Measurements from ENCODE around the gene GABBR2.

The GABBR2 gene

DNA sequence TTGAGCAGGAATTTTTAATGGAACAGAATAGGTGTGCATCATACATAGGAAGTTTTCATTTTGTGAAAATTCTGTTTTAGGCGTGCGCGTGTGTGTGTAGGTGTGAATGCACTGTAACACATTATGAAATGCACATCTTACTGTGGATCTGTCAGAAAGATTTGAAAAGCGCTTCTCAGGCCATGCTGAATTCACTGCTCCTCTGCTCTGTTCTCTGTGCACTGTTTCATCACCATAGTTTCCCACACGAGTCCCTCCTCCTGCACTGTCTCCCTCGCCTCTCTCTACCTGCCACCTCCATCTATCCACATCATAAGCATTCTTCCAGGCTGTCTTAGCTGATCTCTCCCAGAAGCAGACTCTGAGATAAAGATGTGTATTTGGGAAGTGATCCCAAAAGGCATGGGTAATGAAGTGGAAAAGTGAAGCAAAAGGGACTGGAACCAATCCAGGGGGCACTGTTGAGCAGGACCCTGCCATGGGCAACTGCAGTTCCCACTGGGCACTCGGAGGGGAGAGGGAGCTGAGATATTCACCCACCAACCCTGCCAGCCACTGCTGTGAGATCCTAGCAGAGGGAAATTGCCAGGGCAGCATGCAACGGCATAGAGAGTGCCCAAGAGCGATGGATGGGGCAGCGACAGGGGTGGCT lies 65.9 kb downstream of the GABBR2 start:
- H3K4me3 Mint-ChIP-seq, result no peak overlapping the region
- no peaks in the 10 kb centered on the region for H3K36me3 Mint-ChIP-seq (ENCODE audit: low read depth)
- no peak for DNase-seq
- H3K27me3 Mint-ChIP-seq, result peaks cover 33% of the 10 kb centered on the region
- H3K9me3 Mint-ChIP-seq, result no peaks in the 10 kb centered on the region
- no peaks in the 10 kb centered on the region for H3K4me1 Mint-ChIP-seq (ENCODE audit: low read depth)
- H3K27ac Mint-ChIP-seq, result no peak overlapping the region

DNA sequence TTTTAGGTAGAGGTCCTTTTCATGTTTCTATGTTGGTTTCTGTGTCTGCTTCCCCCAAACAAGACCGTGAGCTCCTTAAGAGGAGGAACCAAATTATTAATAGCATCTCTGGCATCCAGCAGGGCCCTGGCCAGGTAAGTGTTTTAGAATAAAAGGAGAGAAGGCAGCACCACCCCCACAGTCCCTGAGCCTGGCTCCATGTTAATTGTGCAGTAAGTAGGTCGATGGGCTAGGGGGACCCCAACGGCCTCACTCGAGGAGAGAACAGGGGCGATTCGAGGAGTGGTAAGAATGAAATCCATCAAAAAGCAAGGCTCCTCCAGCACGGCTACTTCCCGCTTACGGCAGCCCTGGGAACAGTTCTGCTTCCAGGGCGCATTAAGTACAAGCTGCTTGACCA lies 67.0 kb downstream of the GABBR2 start:
- no peaks in the 10 kb centered on the region for H3K9me3 Mint-ChIP-seq
- no peak for DNase-seq
- H3K4me1 Mint-ChIP-seq (ENCODE audit: low read depth), result no peaks in the 10 kb centered on the region
- no peaks in the 10 kb centered on the region for H3K36me3 Mint-ChIP-seq (ENCODE audit: low read depth)
- H3K4me3 Mint-ChIP-seq, result no peak overlapping the region
- no peak overlapping the region for H3K27ac Mint-ChIP-seq
- H3K27me3 Mint-ChIP-seq, result peaks cover 33% of the 10 kb centered on the region

DNA sequence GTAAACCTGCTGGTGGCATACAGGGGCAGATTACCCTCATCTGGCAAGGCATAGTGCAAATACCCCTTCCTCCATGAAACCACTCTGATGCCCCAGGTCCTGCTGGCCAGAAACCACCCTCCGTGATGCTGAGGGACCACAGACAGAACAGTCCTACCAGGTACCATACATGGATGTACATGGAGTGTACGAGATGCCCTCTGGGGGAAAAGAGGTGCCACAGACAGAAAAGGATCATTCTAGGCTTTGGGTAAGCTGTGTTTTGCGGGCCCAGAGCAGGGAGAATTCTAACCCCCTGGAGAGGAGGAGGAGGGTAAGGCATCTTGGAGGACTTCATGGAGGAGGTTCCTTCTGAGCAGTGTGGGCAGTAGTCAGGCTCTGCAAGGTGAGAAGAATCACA lies 68.3 kb downstream of the GABBR2 start:
- Mint-ChIP-seq H3K4me1 (ENCODE audit: low read depth) (no peaks in the 10 kb centered on the region), H3K4me3 (no peak overlapping the region), H3K27me3 (peaks cover 33% of the 10 kb centered on the region), H3K36me3 (ENCODE audit: low read depth) (no peaks in the 10 kb centered on the region), H3K9me3 (peaks cover 3% of the 10 kb centered on the region), H3K27ac (no peak overlapping the region)
- DNase-seq, result no peak

DNA sequence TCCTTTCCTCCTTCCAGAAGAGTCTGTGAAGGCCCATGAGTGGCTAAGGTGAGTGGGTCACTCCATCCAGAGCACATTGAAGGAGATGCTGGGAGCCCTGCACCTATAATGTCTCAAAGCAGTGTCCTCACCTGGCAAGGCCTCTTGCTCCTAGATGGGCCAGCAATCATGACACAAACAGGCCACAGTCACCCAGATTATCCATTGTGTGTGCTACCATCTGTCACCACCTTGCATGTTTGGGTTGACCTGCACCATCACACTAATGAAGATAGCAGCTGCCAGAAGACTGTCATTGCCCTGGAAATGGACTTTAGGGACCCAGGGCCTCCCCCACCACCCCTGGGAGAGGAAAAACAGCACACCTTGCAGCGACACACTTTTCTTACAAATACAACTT lies 69.6 kb downstream of the GABBR2 start:
- Mint-ChIP-seq H3K9me3 (peaks cover 3% of the 10 kb centered on the region), H3K36me3 (ENCODE audit: low read depth) (no peaks in the 10 kb centered on the region), H3K27ac (no peak overlapping the region), H3K4me3 (no peak overlapping the region), H3K4me1 (ENCODE audit: low read depth) (no peaks in the 10 kb centered on the region), H3K27me3 (peaks cover 30% of the 10 kb centered on the region)
- no peak for DNase-seq

DNA sequence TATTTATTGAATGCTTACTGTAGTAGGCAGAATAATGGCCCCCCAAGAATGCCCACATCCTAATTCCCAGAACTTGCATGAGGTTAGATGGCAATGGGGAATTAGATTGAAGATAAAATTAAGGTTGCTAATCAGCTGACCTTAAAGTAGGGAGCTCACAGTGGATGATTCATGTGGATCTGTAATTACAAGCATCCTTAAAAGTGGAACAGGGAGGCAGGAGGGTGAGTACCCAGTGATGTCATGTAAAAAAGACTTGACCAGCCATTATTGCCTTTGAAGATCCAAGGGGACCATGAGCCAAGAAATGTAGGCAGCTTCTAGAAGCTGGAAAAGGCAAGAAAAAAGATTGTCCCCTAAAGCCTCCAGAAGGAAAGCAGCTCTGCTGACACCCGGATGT lies 71.4 kb downstream of the GABBR2 start:
- no peak for DNase-seq
- H3K4me1 Mint-ChIP-seq (ENCODE audit: low read depth), result no peaks in the 10 kb centered on the region
- peaks cover 14% of the 10 kb centered on the region for H3K27me3 Mint-ChIP-seq
- H3K36me3 Mint-ChIP-seq (ENCODE audit: low read depth), result no peaks in the 10 kb centered on the region
- peaks cover 3% of the 10 kb centered on the region for H3K9me3 Mint-ChIP-seq
- H3K4me3 Mint-ChIP-seq, result no peak overlapping the region
- no peak overlapping the region for H3K27ac Mint-ChIP-seq

DNA sequence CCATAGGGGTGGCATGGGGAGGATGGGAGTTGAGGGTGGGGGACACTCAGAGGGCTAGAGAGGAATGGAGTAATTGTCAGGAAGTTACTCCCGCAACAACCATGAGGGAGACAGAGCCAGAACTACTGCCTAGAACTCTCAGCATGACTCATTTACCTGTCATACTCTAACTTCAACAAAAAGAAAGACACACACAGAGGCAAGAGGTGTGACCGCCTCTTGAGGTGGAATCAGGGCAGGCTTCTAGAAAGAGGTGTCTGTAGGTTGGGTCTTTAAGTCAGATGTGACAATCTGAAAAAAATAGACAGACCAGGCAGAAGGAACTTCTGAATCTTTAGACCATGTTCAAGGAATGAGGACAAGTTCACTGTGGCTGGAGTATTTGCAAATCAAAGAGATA lies 73.4 kb downstream of the GABBR2 start:
- Mint-ChIP-seq H3K4me1 (ENCODE audit: low read depth) (no peaks in the 10 kb centered on the region), H3K27me3 (peaks cover 2% of the 10 kb centered on the region), H3K36me3 (ENCODE audit: low read depth) (no peaks in the 10 kb centered on the region), H3K9me3 (peaks cover 3% of the 10 kb centered on the region), H3K4me3 (no peak overlapping the region), H3K27ac (no peak overlapping the region)
- DNase-seq, result no peak

DNA sequence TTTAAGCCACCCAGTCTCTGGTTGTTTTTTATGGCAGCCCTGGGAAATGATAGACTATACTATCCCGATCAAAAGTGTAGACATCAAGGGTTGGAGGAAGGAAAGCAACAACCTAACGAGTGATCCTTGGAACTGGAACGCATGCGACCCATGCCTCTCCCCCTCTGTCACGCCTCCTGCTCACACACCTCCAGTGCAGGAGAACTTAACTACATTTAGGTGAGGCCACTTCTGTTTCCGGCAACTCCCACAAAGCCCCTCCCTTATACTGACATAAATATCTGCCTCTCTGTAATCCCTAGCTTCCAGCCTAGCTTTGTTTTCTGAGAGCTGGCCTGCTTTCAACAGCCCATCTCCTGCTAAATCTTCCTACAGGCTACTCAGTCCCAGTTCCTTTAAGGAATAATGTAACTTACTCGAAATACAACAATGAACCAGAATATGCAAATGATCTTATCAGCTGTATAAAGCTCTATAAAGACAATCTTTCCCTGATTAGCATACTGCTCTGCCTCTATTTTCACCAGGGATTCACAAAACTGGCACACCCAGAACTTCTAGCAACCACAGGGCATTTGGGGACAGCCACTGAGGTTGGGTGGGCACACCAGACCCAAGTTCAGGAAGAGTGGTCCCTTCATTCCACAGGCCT lies 73.9 kb downstream of the GABBR2 start:
- H3K27ac Mint-ChIP-seq, result no peak overlapping the region
- H3K4me3 Mint-ChIP-seq, result no peak overlapping the region
- H3K4me1 Mint-ChIP-seq (ENCODE audit: low read depth), result no peaks in the 10 kb centered on the region
- H3K27me3 Mint-ChIP-seq, result peaks cover 2% of the 10 kb centered on the region
- H3K36me3 Mint-ChIP-seq (ENCODE audit: low read depth), result no peaks in the 10 kb centered on the region
- H3K9me3 Mint-ChIP-seq, result peaks cover 3% of the 10 kb centered on the region
- no peak for DNase-seq

DNA sequence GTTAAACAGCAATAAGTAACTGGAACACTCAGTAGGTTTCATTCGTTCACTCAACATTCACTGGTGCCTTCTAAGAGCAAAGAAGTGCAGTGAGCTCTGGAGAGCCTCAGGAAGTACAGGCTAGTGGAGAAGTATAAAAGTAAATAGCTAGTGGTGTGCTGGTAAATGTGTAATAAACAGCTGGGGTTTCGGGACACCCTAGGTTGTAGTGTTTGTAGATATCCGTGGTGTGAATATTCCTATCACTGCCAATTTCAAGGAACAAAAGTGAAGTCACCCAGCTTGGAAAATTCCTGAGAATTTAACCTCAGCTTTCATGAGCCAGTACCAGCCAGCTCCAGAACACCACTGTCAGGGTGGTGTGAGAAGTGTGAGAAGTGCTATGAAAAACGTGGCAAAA lies 75.9 kb downstream of the GABBR2 start:
- DNase-seq, result no peak
- Mint-ChIP-seq H3K9me3 (peaks cover 3% of the 10 kb centered on the region), H3K36me3 (ENCODE audit: low read depth) (no peaks in the 10 kb centered on the region), H3K27me3 (peaks cover 9% of the 10 kb centered on the region), H3K4me1 (ENCODE audit: low read depth) (no peaks in the 10 kb centered on the region), H3K27ac (no peak overlapping the region), H3K4me3 (no peak overlapping the region)

DNA sequence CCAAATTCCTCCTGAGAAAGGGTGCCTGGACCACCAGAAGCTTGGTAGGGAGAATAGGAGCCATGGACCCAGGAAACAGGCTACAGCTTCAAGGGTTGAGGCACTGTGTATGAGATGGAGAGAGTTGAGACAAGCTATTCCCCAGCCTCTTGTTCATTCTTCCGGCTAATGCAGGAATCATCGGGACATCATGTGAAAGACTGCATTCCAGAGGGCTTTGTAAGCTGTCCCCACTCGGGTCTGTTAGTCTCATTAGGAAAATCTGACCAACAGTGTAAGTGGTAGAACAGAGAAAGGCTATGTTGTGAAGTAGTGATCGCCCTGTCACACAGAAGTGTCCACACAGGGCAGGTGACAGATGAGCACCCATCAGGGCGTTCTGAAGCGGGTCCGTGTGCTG lies 81.4 kb downstream of the GABBR2 start:
- no peak overlapping the region for H3K4me3 Mint-ChIP-seq
- no peaks in the 10 kb centered on the region for H3K36me3 Mint-ChIP-seq (ENCODE audit: low read depth)
- no peak for DNase-seq
- no peaks in the 10 kb centered on the region for H3K9me3 Mint-ChIP-seq
- no peak overlapping the region for H3K27ac Mint-ChIP-seq
- no peaks in the 10 kb centered on the region for H3K4me1 Mint-ChIP-seq (ENCODE audit: low read depth)
- H3K27me3 Mint-ChIP-seq, result peaks cover 35% of the 10 kb centered on the region

DNA sequence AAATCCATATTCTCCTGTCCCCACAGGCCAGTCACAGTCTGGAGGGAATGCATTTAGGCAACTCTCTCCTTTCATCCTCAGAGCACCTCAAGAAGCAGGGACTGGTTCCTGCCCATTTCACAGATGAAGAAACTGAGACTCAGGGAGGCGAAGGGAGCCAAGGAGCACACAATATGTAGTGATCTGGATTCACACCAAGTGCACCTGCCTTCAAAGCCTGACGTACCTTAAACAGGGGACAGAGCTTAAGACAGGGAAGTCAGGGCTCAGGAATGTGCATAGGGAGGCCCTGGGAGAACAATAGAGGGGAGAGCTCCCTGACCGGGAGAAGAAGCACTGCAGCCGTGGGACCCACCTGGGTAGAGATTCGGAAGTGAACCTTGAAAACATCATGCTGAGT lies 83.0 kb downstream of the GABBR2 start:
- Mint-ChIP-seq H3K27me3 (peaks cover 40% of the 10 kb centered on the region), H3K36me3 (ENCODE audit: low read depth) (no peaks in the 10 kb centered on the region), H3K27ac (no peak overlapping the region), H3K4me3 (no peak overlapping the region), H3K4me1 (ENCODE audit: low read depth) (no peaks in the 10 kb centered on the region), H3K9me3 (no peaks in the 10 kb centered on the region)
- DNase-seq, result no peak

DNA sequence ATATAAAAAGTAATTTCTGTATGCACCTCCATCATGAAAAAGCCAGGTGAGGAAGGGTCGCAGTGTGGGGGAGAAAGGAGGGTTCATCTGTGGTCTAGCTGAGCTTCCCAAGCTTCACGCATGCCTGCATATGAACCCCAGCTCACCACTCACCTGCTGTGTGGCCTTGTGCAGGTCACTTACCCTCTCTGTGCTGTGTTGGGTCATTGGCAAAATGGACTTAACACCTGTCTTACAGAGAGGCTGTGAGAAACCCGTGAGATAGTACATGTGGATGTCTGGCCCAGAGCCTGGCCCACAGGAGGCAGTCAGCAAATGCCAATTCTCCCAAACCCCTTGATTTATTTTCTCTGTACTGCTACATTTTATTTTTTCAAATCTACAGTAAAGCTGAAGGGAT lies 88.9 kb downstream of the GABBR2 start:
- no peak overlapping the region for H3K4me3 Mint-ChIP-seq
- no peak overlapping the region for H3K27ac Mint-ChIP-seq
- DNase-seq, result no peak
- H3K27me3 Mint-ChIP-seq, result peaks cover 37% of the 10 kb centered on the region
- no peaks in the 10 kb centered on the region for H3K36me3 Mint-ChIP-seq (ENCODE audit: low read depth)
- H3K4me1 Mint-ChIP-seq (ENCODE audit: low read depth), result no peaks in the 10 kb centered on the region
- no peaks in the 10 kb centered on the region for H3K9me3 Mint-ChIP-seq

DNA sequence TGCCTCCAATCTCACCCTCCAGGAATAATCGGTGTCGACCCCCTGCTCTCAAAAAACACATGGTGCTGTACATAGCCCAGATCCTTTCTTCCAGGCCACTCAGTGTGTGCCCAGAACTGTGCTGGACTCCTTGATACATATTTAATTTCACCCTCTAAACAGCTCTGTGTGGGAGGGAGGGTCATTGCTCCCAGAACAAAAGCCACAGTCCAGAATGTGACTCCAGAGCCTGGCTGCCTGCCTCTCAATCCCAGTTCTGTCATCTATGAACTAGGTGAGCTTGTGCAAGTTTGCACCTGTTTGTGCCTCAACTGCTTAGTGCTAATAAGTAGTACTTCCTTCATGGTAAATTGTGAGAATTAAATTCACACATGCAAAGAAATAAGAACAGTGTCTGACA lies 93.1 kb downstream of the GABBR2 start:
- H3K27me3 Mint-ChIP-seq, result peaks cover 27% of the 10 kb centered on the region
- no peak for DNase-seq

DNA sequence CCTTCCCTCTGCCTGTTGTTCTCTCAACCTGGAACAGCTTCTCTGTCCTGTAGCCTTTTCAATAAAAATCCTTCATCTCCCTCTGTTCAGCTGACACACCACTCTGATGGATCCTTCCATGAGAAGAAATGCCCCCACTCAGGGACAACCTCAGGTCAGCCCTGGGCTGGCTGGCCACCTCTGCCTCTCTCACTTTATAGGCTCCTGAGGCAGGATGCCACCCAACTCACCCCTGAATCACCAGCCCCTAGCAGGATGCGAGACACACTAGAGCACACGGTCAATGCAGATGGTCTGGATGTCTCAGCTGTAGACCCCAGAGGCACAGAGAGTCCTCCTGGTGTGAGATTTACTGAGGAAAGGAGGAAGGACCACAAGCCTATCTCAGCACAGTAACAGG lies 93.8 kb downstream of the GABBR2 start:
- no peak overlapping the region for H3K4me3 Mint-ChIP-seq
- DNase-seq, result no peak
- no peaks in the 10 kb centered on the region for H3K9me3 Mint-ChIP-seq
- peaks cover 25% of the 10 kb centered on the region for H3K27me3 Mint-ChIP-seq
- no peaks in the 10 kb centered on the region for H3K36me3 Mint-ChIP-seq (ENCODE audit: low read depth)
- no peak overlapping the region for H3K27ac Mint-ChIP-seq
- no peaks in the 10 kb centered on the region for H3K4me1 Mint-ChIP-seq (ENCODE audit: low read depth)

More for the DNA sequence above, 93.1 kb downstream of the GABBR2 start:
- no peaks in the 10 kb centered on the region for H3K9me3 Mint-ChIP-seq
- no peaks in the 10 kb centered on the region for H3K4me1 Mint-ChIP-seq (ENCODE audit: low read depth)
- no peaks in the 10 kb centered on the region for H3K36me3 Mint-ChIP-seq (ENCODE audit: low read depth)
- no peak overlapping the region for H3K27ac Mint-ChIP-seq
- no peak overlapping the region for H3K4me3 Mint-ChIP-seq

DNA sequence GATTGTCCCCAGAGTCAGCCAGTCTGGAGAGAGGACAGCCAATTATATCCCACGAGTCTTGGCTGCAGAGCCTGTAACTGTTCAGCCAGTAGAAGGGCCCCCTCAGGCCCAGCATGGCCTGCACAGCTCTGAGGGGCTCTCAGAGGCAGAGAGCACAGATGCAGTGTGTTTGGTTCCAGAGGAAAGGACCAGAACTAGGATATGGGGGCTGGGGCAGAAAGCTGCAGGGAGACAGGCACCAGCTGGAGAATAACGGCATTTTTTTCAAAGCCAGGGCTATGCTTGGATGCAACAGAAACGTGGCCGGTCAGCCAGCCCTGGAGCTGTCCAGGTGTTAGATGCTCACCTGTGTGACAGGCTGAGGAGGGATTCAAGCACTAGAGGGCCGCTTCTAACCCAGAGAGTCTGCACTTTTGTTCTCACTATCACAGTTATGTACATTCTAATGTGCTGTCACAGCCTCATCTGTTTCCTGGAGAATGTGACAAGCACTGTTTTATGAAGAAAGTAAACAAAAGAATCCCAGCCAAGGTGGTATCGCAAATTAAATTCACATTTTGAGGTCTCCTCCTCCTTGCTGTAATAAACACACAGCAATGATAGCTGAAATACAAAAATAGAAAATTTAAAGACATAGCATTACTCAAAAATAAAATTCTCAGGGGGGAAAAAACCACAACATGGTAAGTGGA lies 96.5 kb downstream of the GABBR2 start:
- Mint-ChIP-seq H3K27ac (no peak overlapping the region), H3K9me3 (no peaks in the 10 kb centered on the region), H3K4me3 (no peak overlapping the region), H3K4me1 (ENCODE audit: low read depth) (no peaks in the 10 kb centered on the region), H3K27me3 (peaks cover 23% of the 10 kb centered on the region), H3K36me3 (ENCODE audit: low read depth) (no peaks in the 10 kb centered on the region)
- no peak for DNase-seq

DNA sequence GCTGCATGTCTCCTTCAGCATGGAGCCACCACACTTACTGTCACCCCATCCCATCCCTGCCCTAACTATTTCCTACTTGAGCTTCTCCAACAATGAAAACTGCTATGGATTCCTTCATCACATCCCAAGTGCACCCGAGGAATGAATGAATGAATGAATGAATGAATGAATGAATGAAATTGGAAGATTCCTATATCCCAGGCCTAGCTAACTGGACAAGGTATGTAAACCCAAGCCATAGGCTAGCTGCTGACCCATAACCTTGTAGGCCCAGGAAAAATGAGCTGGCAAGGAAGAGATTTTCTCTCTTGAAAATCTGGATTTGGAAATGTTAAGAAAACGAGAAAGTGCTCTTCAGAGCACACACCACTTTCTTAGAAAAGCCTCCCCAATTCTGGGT lies 97.4 kb downstream of the GABBR2 start:
- no peak overlapping the region for H3K27ac Mint-ChIP-seq
- no peaks in the 10 kb centered on the region for H3K4me1 Mint-ChIP-seq (ENCODE audit: low read depth)
- no peaks in the 10 kb centered on the region for H3K9me3 Mint-ChIP-seq
- no peak for DNase-seq
- H3K4me3 Mint-ChIP-seq, result no peak overlapping the region
- no peaks in the 10 kb centered on the region for H3K36me3 Mint-ChIP-seq (ENCODE audit: low read depth)
- H3K27me3 Mint-ChIP-seq, result peaks cover 22% of the 10 kb centered on the region

Data from activated T-cell treated with anti-CD3 and anti-CD28 coated beads, Interleukin-2, amount 50 U/mL, for 24 hours (primary cell).